Measurements from ENCODE around the gene ACSS1. TPM values are rescaled to one million over a fixed set of nuclear protein-coding genes. Genes with fewer than 3 reads are reported as not detected.

The ACSS1 gene
- total and polyA plus RNA-seq, 2 of the 8 experiments (the other 6 are each of a cell fraction or from before 2014, with no cell fraction given): 2.6 to 3.4 TPM

- Histone ChIP-seq H2BK12ac (ENCODE audit: low read depth, low read length) (no peak overlapping the region), H3K9me3 (ENCODE audit: insufficient read depth in 2 of 2, low read depth in 1 of 2, low read length in 1 of 2) (peaks cover 0 to 5% of the 10 kb centered on the region in 2 experiments; a peak in 1 of 4 replicates), H3K23ac (ENCODE audit: insufficient read length) (no peak overlapping the region), H2BK5ac (ENCODE audit: low read depth, low read length) (no peak overlapping the region), H3K4me1 (replicated peaks in 1 of 4; ENCODE audit: control insufficient read depth in 3 of 4, insufficient read depth in 4 of 4, low read length in 3 of 4) (peaks cover 0 to 5% (median 1%) of the 10 kb centered on the region in 4 experiments; a peak in 3 of 7 replicates), H3K23me2 (ENCODE audit: low read depth, low read length) (no peaks in the 10 kb centered on the region), H2AK5ac (ENCODE audit: low read depth, low read length) (no peak overlapping the region), H2BK120ac (replicated peaks; ENCODE audit: low read depth, low read length) (no peak overlapping the region), H4K5ac (ENCODE audit: insufficient read length, low read depth, low read length) (no peak overlapping the region), H3K14ac (ENCODE audit: insufficient read length) (no peak overlapping the region), H4K20me1 (replicated peaks in 1 of 2; ENCODE audit: control insufficient read depth in 1 of 2, insufficient read depth in 2 of 2, low read length in 2 of 2) (no peaks in the 10 kb centered on the region), H3K79me1 (ENCODE audit: low read depth, low read length) (no peaks in the 10 kb centered on the region), H3K79me2 (ENCODE audit: control insufficient read depth in 1 of 2, insufficient read depth in 2 of 2, low read length in 2 of 2) (no peaks in the 10 kb centered on the region), H3K4me3 (ENCODE audit: extremely low read depth in 1 of 4, insufficient read depth in 2 of 4, low read depth in 3 of 4, low read length in 4 of 4) (no peak overlapping the region), H2AFZ (ENCODE audit: low read length) (no peak overlapping the region), H3K18ac (ENCODE audit: extremely low read depth, low read length) (no peak overlapping the region), H3K56ac (replicated peaks; ENCODE audit: insufficient read length, low read depth, low read length) (no peak overlapping the region), H3K4ac (replicated peaks; ENCODE audit: insufficient read length, low read depth, low read length) (no peak overlapping the region), H3K36me3 (ENCODE audit: control insufficient read depth in 2 of 4, insufficient read depth in 4 of 4, low read length in 3 of 4) (no peaks in the 10 kb centered on the region), H4K91ac (replicated peaks; ENCODE audit: insufficient read length, low read length) (no peak overlapping the region), H3K4me2 (ENCODE audit: insufficient read depth in 1 of 2, low read depth in 2 of 2, low read length in 2 of 2) (no peak overlapping the region), H3K27ac (ENCODE audit: low read depth, low read length) (no peak overlapping the region), H2BK20ac (ENCODE audit: low read length) (no peak overlapping the region), H3K9ac (replicated peaks in 1 of 4; ENCODE audit: extremely low read depth in 1 of 4, low read depth in 3 of 4, low read length in 3 of 4) (no peak overlapping the region), H2BK15ac (ENCODE audit: low read length) (no peak overlapping the region), H3K27me3 (replicated peaks in 1 of 4; ENCODE audit: control insufficient read depth in 3 of 4, extremely low read depth in 1 of 4, insufficient read depth in 3 of 4, low read length in 3 of 4) (no peaks in the 10 kb centered on the region; a peak in 1 of 7 replicates), H4K8ac (ENCODE audit: extremely low read depth, insufficient read depth, low read length) (no peak overlapping the region)
- TF ChIP-seq SP4 (IDR thresholded peaks at IDR 0.05; ENCODE audit: low read length) (no peak), EGR1 (IDR thresholded peaks at IDR 0.05; ENCODE audit: borderline replicate concordance, low read depth, low read length) (no peak), GTF2F1 (IDR thresholded peaks at IDR 0.05; ENCODE audit: borderline replicate concordance, low read depth, low read length) (no peak), POLR2A (IDR thresholded peaks at IDR 0.05; ENCODE audit: control extremely low read depth in 1 of 2, low read depth in 2 of 2, low read length in 2 of 2) (no peak), SIN3A (conservative IDR thresholded peaks at IDR 0.05 in 1 of 2, IDR thresholded peaks at IDR 0.05 in 1 of 2; ENCODE audit: low read depth in 1 of 2, low read length in 2 of 2) (no peak), SP2 (IDR thresholded peaks at IDR 0.05; ENCODE audit: low read length) (no peak), RNF2 (IDR thresholded peaks at IDR 0.05; ENCODE audit: borderline replicate concordance, low read depth, low read length, missing control alignments, poor library complexity, severe bottlenecking) (no peak)
- CTCF ChIA-PET (ENCODE audit: partially characterized antibody): no interaction called here
- POLR2A ChIA-PET (ENCODE audit: partially characterized antibody): no interaction called here
- FAIRE-seq (no peak), DNase-seq (ENCODE audit: low read depth in 1 of 2, low spot score in 2 of 2) (no peak)
- 88% methylated on average over 5 of the region's 5 CpGs; no CpG with 5 or more reads in 1 of the 2 experiments for WGBS, 2 experiments (ENCODE audit: extremely low coverage in 1 of 2, insufficient coverage in 1 of 2, insufficient read length in 1 of 2, insufficient replicate concordance in 2 of 2, low coverage in 1 of 2, low lambda C conversion rate in 2 of 2, missing lambda C conversion rate in 1 of 2)
Observed at GRCh38 chr20:25030007-25030648, 27.8 kb downstream of the ACSS1 start.
